Smooth muscle cell (in vitro differentiated cells): ENCODE results near the gene ITGB7. TPM values are rescaled to one million over a fixed set of nuclear protein-coding genes. Genes with fewer than 3 reads are reported as not detected.
A peak's percentile ranks its signal among the peaks of the same experiment; 100 is the strongest.

ENCODE experiments used
- DNase-seq: peaks from one replicate; lab custom pipeline; 2025; ENCODE audit not compliant: unreplicated experiment; lab: John Stamatoyannopoulos, UW
- H2AFZ ChIP-seq: fragments of 200-600 bp; sonication (generic); 2 replicates; pipeline ENCODE4 v1.6.0; 2016; ENCODE audit warnings: antibody characterized with exemption, low read depth, mild to moderate bottlenecking
- H3F3A ChIP-seq: fragments of 200-600 bp; sonication (generic); 2 replicates; pipeline ENCODE4 v1.6.0; 2017; ENCODE audit warnings: antibody characterized with exemption, low read depth
- H3K27ac ChIP-seq: fragments of 200-600 bp; sonication (generic); 2 replicates; pipeline ENCODE4 v1.5.1; 2016; ENCODE audit warnings: low read depth, mild to moderate bottlenecking
- H3K27me3 ChIP-seq: fragments of 200-600 bp; sonication (generic); 2 replicates; pipeline ENCODE4 v1.6.1; 2016; ENCODE audit warnings: low read depth, mild to moderate bottlenecking
- H3K36me3 ChIP-seq: fragments of 200-600 bp; sonication (generic); 2 replicates; pipeline ENCODE4 v1.5.1; 2016; ENCODE audit warnings: low read depth
- H3K4me1 ChIP-seq: fragments of 200-600 bp; sonication (generic); 2 replicates; pipeline ENCODE4 v1.5.1; 2016; ENCODE audit warnings: low read depth
- H3K4me2 ChIP-seq: fragments of 200-600 bp; sonication (generic); 2 replicates; pipeline ENCODE4 v1.6.0; 2016; ENCODE audit warnings: mild to moderate bottlenecking
- H3K4me3 ChIP-seq: fragments of 200-600 bp; sonication (generic); 2 replicates; pipeline ENCODE4 v1.5.1; 2016; ENCODE audit warnings: mild to moderate bottlenecking
- H3K79me2 ChIP-seq: fragments of 200-600 bp; sonication (generic); 2 replicates; pipeline ENCODE4 v1.6.0; 2016; ENCODE audit warnings: low read depth, mild to moderate bottlenecking
- H3K9ac ChIP-seq: fragments of 200-600 bp; sonication (generic); 2 replicates; pipeline ENCODE4 v1.6.0; 2016; ENCODE audit warnings: low read depth
- H3K9me3 ChIP-seq: fragments of 200-600 bp; sonication (generic); replicated peaks from 2 replicates; pipeline ENCODE4 v1.5.1; 2016; ENCODE audit warnings: low read depth
- H4K20me1 ChIP-seq: fragments of 200-600 bp; sonication (generic); 2 replicates; pipeline ENCODE4 v1.6.0; 2016; ENCODE audit warnings: low read depth
- CTCF ChIP-seq: fragments of 200-600 bp; sonication (generic); IDR thresholded peaks from 2 replicates; pipeline ENCODE4 v1.5.1; 2017; ENCODE audit warnings: borderline replicate concordance, mild to moderate bottlenecking, antibody characterized with exemption; ENCODE audit not compliant: insufficient read depth, poor library complexity, severe bottlenecking
- whole genome bisulfite sequencing: methylation state at CpG from one replicate; pipeline ENCODE4 v1.1.7; 2016; ENCODE audit warnings: low lambda C conversion rate; 5-methylcytosine and 5-hydroxymethylcytosine counted together
- polyA plus RNA-seq: library from polyadenylated mRNA; unstranded; fragments of >200 nt; fragmentation: Nextera tagmentation; extraction: Ambion mirVana; gene quantifications from 2 replicates; pipeline ENCODE4 v1.2.1, GENCODE V29; 2016
- total RNA-seq: library from RNA; depleted of rRNA; stranded (reverse); fragments of >200 nt; gene quantifications from 2 replicates; pipeline ENCODE4 v1.2.3, GENCODE V29; 2014

ITGB7 gene
- total and polyA plus RNA-seq, 2 experiments from 2014 or later, result 5.8 TPM; not detected in 1

GRCh38 chr12:53201639-53202038 is 5.4 kb downstream of the ITGB7 start:
- Histone ChIP-seq H3F3A (peaks cover 27% of the 10 kb centered on the region), H3K9ac (no peak overlapping the region), H3K9me3 (no peaks in the 10 kb centered on the region), H3K4me1 (no peaks in the 10 kb centered on the region), H3K4me3 (no peak overlapping the region), H3K36me3 (no peaks in the 10 kb centered on the region), H2AFZ (no peak overlapping the region), H4K20me1 (no peaks in the 10 kb centered on the region), H3K27ac (no peak overlapping the region), H3K79me2 (no peaks in the 10 kb centered on the region), H3K4me2 (peak overlapping the region; percentile 48), H3K27me3 (peaks cover 8% of the 10 kb centered on the region)
- TF ChIP-seq CTCF, result no peak
- WGBS, result 82% methylated on average over 4 of the region's 4 CpGs
- no peak for DNase-seq

- Histone ChIP-seq H3F3A (peaks cover 22% of the 10 kb centered on the region), H4K20me1 (no peaks in the 10 kb centered on the region), H2AFZ (no peak overlapping the region), H3K4me1 (no peaks in the 10 kb centered on the region), H3K9ac (no peak overlapping the region), H3K79me2 (no peaks in the 10 kb centered on the region), H3K9me3 (no peaks in the 10 kb centered on the region), H3K27me3 (peaks cover 8% of the 10 kb centered on the region), H3K27ac (peak overlapping the region; percentile 59), H3K4me2 (peak overlapping the region; percentile 48), H3K36me3 (no peaks in the 10 kb centered on the region), H3K4me3 (no peak overlapping the region)
- no peak for TF ChIP-seq CTCF
- no peak for DNase-seq
- WGBS, result 43% methylated on average over 1 of the region's 1 CpG
These were observed 5.9 kb downstream of the ITGB7 start for GRCh38 chr12:53201177-53201541.

DNA sequence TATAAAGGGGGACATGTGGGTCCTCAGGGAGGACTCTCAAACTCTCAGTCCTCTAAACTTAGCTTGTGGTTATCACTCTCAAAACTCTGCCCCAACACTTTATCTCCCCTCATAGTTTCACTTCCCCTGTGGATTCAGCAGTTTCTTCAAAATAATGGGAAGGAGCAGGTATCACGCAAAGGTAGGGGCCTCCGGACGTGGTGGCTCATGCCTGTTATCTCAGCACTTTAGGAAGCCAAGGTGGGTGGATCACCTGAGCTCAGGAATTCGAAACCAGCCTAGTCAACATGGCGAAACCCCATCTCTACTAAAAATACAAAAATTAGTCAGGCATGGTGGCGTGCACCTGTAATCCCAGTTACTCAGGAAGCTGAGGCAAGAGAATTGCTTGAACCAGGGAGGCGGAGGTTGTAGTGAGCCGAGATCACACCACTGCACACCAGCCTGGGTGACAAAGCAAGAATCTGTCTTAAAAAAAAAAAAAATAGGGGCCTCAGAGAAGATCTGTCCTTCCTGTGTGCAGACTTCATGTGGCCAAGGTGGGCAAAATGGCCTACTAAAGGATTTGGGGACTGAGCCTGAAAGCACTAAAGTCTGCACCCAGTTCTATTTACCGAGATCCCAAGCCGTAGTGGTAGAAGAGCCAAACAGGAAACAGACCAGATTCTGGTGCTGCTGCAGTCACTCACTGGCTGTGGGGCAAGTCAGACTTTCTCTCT is 6.4 kb downstream of the ITGB7 start:
- Histone ChIP-seq H3K4me2 (peak overlapping the region; percentile 48), H4K20me1 (no peaks in the 10 kb centered on the region), H3K9me3 (no peaks in the 10 kb centered on the region), H2AFZ (no peak overlapping the region), H3K4me3 (no peak overlapping the region), H3K79me2 (no peaks in the 10 kb centered on the region), H3K4me1 (no peaks in the 10 kb centered on the region), H3F3A (peaks cover 19% of the 10 kb centered on the region), H3K9ac (no peak overlapping the region), H3K27ac (peak overlapping the region; percentile 59), H3K27me3 (peaks cover 8% of the 10 kb centered on the region), H3K36me3 (no peaks in the 10 kb centered on the region)
- no peak for TF ChIP-seq CTCF
- 73% methylated on average over 10 of the region's 10 CpGs for WGBS
- no peak for DNase-seq

- Histone ChIP-seq H3K27me3 (peaks cover 8% of the 10 kb centered on the region), H2AFZ (no peak overlapping the region), H3K4me3 (no peak overlapping the region), H4K20me1 (no peaks in the 10 kb centered on the region), H3K36me3 (no peaks in the 10 kb centered on the region), H3K9ac (no peak overlapping the region), H3K27ac (no peak overlapping the region), H3K4me1 (no peaks in the 10 kb centered on the region), H3K79me2 (no peaks in the 10 kb centered on the region), H3K9me3 (no peaks in the 10 kb centered on the region), H3F3A (peaks cover 14% of the 10 kb centered on the region), H3K4me2 (no peak overlapping the region)
- 77% methylated on average over 2 of the region's 2 CpGs for WGBS
- no peak for TF ChIP-seq CTCF
- no peak for DNase-seq
These were observed 7.0 kb downstream of the ITGB7 start for GRCh38 chr12:53200107-53200457.
